GM19193 (cell line): Measurements from ENCODE around the gene ETHE1.

Source experiments
- POLR2A ChIP-seq: IDR thresholded peaks from 4 replicates; pipeline ENCODE4 v1.6.1; 2011; ENCODE audit not compliant: insufficient read depth, insufficient read length; ENCODE audit errors: extremely low read depth

The ETHE1 gene

GRCh38 chr19:43490759-43491158 is 36.2 kb downstream of the ETHE1 start:
- no peak for TF ChIP-seq POLR2A

GRCh38 chr19:43489979-43490599 is 36.9 kb downstream of the ETHE1 start:
- TF ChIP-seq POLR2A, result no peak

GRCh38 chr19:43489310-43489709 is 37.7 kb downstream of the ETHE1 start:
- TF ChIP-seq POLR2A, result no peak

- no peak for TF ChIP-seq POLR2A
These were observed 38.8 kb downstream of the ETHE1 start for GRCh38 chr19:43488179-43488578.

GRCh38 chr19:43486412-43486811 is 40.6 kb downstream of the ETHE1 start:
- no peak for TF ChIP-seq POLR2A

GRCh38 chr19:43485951-43486350 is 41.0 kb downstream of the ETHE1 start:
- no peak for TF ChIP-seq POLR2A

GRCh38 chr19:43483281-43483680 is 43.7 kb downstream of the ETHE1 start:
- no peak for TF ChIP-seq POLR2A

- TF ChIP-seq POLR2A, result no peak
These were observed 44.8 kb downstream of the ETHE1 start for GRCh38 chr19:43482193-43482592.

GRCh38 chr19:43481701-43482100 is 45.3 kb downstream of the ETHE1 start:
- TF ChIP-seq POLR2A, result no peak

- no peak for TF ChIP-seq POLR2A
These were observed 46.4 kb downstream of the ETHE1 start for GRCh38 chr19:43480574-43480973.

- no peak for TF ChIP-seq POLR2A
These were observed 46.9 kb downstream of the ETHE1 start for GRCh38 chr19:43479961-43480561.

GRCh38 chr19:43479226-43479625 is 47.8 kb downstream of the ETHE1 start:
- no peak for TF ChIP-seq POLR2A

GRCh38 chr19:43478323-43478722 is 48.7 kb downstream of the ETHE1 start:
- TF ChIP-seq POLR2A, result no peak

GRCh38 chr19:43476606-43477005 is 50.4 kb downstream of the ETHE1 start:
- TF ChIP-seq POLR2A, result no peak

- TF ChIP-seq POLR2A, result peak; percentile 42
These were observed 51.9 kb downstream of the ETHE1 start for GRCh38 chr19:43474986-43475705.

- no peak for TF ChIP-seq POLR2A
These were observed 52.5 kb downstream of the ETHE1 start for GRCh38 chr19:43474487-43474886.
